Erythroblast (primary cell): Measurements from ENCODE around the gene OPN3.

ENCODE experiments used
- GATA1 ChIP-seq: IDR thresholded peaks from 2 replicates; pipeline ENCODE4 v1.6.1; 2011; ENCODE audit warnings: low read depth, mild to moderate bottlenecking, control low read depth, low read length, moderate library complexity
- POLR2A ChIP-seq: IDR thresholded peaks from 2 replicates; pipeline ENCODE4 v1.6.1; 2011; ENCODE audit warnings: mild to moderate bottlenecking, low read length

GRCh38 chr1:241630899-241631298 is 9.3 kb downstream of the OPN3 start:
- TF ChIP-seq POLR2A (no peak), GATA1 (no peak)
